D721Med (cell line): ENCODE measurements around the gene NOP56.

Experiments used
- DNase-seq: peaks from one replicate; pipeline ENCODE4 v3.0.0; 2011; ENCODE audit warnings: low spot score; ENCODE audit not compliant: insufficient read length
- FAIRE-seq: peaks from 2 replicates; lab custom pipeline; 2011; peaks lifted over from hg19 to GRCh38; lab: Jason Lieb, UNC
- TF ChIP-seq, protein P1 (sequence below): IDR thresholded peaks from 2 replicates; pipeline ENCODE4 v1.5.1; 2012; ENCODE audit warnings: mild to moderate bottlenecking, control low read depth; ENCODE audit not compliant: insufficient read depth; ENCODE audit errors: missing control alignments

NOP56 gene

DNA sequence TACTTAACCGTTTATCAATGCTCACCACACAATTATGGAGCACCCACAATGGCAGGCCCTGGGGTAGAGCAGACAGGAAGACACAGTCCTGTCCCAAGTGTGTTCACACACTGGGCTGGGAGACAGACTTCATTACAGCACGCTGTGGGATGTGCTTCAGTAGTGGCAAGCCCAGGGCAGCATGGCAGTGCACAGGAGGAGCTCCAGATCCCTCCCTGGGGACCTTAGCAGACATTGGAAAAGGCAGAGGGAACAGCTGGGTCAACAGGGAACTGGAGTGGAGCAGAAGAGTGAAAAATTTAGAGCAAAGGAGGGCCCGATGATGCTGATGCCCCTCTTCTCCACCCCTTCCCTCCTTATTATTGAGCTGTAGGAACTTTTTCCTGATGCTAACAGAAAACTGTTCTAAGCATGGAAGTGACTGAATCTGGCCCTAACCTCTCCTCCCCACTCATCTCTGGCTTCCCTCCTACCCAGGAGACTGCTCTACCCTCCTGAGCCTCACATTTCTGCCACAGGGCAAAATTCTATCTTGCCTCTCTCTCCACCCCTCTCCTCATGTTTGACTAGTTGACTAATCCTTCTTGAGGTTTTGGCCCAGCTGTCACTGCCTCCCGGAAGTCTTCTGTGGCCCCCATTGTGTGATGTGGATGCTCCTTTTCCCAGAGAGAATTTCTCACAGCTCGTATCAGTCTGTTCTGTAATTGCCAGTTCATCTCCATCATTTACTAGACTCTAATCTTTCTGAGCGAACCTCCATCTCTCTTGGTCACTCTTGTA, 41.3 kb upstream of the NOP56 start:
- DNase-seq: no peak
- TF ChIP-seq, protein P1, sequence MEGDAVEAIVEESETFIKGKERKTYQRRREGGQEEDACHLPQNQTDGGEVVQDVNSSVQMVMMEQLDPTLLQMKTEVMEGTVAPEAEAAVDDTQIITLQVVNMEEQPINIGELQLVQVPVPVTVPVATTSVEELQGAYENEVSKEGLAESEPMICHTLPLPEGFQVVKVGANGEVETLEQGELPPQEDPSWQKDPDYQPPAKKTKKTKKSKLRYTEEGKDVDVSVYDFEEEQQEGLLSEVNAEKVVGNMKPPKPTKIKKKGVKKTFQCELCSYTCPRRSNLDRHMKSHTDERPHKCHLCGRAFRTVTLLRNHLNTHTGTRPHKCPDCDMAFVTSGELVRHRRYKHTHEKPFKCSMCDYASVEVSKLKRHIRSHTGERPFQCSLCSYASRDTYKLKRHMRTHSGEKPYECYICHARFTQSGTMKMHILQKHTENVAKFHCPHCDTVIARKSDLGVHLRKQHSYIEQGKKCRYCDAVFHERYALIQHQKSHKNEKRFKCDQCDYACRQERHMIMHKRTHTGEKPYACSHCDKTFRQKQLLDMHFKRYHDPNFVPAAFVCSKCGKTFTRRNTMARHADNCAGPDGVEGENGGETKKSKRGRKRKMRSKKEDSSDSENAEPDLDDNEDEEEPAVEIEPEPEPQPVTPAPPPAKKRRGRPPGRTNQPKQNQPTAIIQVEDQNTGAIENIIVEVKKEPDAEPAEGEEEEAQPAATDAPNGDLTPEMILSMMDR: no peak
- FAIRE-seq: no peak

DNA sequence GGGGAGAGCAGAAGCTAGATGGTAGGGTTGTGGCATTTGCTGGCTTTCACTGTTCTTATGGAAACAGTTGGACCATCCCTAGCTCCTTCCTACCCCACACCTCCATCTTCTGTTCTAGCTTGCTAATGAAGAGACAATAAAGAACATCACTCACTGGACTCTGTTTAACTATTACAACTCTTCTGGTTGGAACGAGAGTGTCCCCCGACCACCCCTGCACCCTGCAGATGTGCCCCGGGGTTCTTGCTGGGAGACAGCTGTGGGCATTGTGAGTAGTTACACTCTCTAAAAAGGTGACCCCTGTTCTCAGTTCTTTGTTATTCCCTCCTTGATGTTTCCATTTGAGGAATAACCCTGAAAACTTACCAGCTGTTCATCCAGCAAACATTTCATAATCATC, 40.4 kb upstream of the NOP56 start:
- TF ChIP-seq, protein P1: no peak
- DNase-seq (no peak), FAIRE-seq (no peak)

DNA sequence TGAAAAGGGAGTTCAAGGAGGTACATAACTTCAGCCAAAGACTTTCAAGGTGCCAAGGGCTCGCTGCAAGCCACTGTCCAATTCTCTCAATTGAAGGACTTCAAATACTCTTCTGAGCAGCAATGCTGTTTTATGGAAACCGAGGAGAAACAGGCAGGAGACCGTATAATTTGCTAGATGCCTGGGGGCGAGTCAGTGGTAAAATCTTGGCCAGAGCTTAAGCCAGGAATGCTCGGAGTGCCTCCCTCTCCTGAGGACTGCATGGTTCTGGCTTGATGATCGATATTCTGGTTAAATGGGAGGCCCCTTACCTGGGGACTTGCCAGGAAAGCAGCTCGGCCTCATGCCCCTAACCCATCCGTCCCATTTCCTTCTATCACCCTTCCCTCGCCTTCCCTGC, 35.8 kb upstream of the NOP56 start:
- TF ChIP-seq, protein P1: no peak
- no peak for FAIRE-seq
- DNase-seq: no peak

DNA sequence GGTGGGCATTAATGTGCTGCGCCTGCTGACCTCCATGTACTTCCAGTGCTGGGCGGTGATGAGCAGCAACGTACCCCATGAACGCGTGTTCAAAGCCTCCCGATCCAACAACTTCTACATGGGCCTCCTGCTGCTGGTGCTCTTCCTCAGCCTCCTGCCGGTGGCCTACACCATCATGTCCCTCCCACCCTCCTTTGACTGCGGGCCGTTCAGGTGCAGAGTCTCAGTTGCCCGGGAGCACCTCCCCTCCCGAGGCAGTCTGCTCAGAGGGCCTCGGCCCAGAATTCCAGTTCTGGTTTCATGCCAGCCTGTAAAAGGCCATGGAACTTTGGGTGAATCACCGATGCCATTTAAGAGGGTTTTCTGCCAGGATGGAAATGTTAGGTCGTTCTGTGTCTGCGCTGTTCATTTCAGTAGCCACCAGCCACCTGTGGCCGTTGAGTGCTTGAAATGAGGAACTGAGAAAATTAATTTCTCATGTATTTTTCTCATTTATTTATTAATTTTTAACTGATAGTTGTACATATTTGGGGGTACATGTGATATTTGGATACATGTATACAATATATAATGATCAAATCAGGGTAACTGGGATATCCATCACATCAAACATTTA, 35.2 kb upstream of the NOP56 start:
- no peak for DNase-seq
- no peak for FAIRE-seq
- TF ChIP-seq, protein P1: no peak

DNA sequence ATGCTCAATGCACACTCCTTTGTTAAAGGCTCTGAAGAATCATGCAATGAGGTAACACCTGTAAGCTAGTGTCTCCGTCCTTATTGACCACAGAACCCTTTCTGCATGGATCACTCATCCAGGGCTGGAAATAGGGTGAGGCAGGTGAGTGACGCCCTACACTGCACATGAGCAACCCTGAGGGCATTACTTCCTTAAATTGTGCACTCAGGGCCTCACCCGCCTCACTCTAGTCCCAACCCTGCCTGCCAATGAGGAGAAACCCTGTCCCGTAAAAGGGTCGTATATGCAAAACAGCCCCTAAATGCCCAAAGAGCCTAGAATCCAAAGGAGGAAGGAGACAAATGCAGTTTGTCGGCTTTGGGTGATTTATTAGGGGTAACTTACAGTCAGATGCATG, 33.6 kb upstream of the NOP56 start:
- FAIRE-seq (no peak), DNase-seq (no peak)

DNA sequence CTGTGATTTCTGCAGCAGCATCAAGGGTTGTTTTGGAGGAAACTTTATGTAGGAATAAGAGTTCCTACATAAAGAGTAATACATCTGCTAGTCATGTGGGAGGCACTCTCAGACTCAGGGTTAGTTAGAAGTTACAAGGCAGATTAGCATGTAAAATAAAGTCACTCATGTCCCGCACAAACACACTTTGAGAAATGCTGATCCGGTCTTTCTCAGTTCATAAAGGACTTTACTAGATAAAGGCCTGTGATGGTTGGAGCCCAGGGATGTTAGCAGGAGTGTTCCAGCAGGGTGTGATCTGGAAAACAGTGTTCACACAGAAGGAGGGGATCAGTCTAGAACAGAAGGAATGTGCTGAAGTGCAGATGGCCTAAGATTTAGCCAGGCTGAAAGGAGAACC, 33.1 kb upstream of the NOP56 start:
- TF ChIP-seq, protein P1: no peak
- no peak for FAIRE-seq
- no peak for DNase-seq

More for the DNA sequence above, 33.6 kb upstream of the NOP56 start:
- TF ChIP-seq, protein P1: no peak
